Esophagus mucosa (tissue), 1 donor: Measurements from ENCODE around the gene MFAP4. TPM values are rescaled to one million over a fixed set of nuclear protein-coding genes. Genes with fewer than 3 reads are reported as not detected.
A peak's percentile ranks its signal among the peaks of the same experiment; 100 is the strongest.

Source experiments
- ATAC-seq: fragments of 200-7000 bp; cut with Tn5 transposase; one replicate; pipeline ENCODE4 v1.9.1; 2020
- total RNA-seq: library from RNA; stranded (reverse); gene quantifications from one replicate; pipeline ENCODE4 v1.2.4, GENCODE V29; 2023
- donor health status: DM: yes; HTN: yes; CAD: no.

Gene MFAP4
- total RNA-seq, 1 donor from 2014 or later, result 5.2 TPM

DNA sequence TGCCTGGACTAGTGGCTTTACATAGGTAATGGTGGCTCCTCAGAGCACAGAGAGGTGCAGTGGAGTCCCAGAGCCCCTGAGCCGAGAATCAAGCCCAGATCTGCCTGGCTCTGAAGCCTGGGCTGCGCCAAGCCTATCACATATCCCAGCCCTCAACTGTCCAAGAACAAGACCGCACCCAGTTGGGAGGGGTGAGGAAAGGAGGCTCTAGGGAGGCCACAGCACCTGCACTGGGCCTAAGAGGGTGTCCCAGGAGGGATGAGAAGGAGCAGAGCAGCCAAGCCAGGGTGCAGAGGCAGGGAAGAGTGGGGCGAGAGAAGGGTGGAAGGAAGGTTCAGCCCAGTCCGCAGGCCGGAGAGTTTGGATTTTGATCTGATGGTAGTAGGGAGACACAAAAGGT is 23.1 kb upstream of the MFAP4 start:
- ATAC-seq, result peak; percentile 46

DNA sequence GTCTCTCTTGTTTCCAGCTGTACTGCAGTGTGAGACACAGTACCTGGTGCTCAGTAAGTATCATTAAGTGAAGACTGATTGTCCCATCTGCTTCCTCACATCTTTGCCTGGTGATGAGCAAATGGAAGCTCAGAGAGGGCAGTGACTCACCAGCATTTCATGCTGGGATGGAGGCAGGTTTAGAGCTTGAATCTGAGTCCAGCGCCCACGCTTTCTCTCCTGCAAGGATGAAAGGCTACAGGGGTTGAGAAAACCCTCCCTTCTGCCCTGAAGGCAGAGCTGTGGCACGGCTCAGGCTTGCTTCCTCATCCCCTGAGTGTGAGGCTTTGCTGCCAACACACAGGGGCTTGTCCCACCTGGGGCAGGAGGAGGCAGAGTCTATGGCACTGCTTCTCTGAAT is 22.5 kb upstream of the MFAP4 start:
- peak; percentile 21 for ATAC-seq

DNA sequence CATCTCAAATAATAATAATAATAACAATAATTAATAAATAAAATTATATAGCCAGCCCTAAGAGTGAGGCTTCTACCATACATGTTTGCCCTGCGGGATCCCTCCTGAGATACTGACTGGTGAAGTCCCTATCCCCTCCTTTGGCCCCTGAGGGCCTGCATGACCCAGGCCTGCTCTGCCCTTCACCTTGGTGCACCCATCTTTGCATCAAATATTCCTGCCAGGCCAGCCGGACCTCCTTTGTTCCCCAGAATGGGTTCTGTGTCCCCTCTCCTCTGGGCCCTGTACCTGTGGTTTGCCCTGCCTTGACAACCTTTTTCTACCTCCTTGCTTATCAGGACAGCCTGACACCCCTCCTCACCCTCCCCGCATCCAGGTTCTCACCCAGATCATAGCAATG is 22.1 kb upstream of the MFAP4 start:
- no peak for ATAC-seq

DNA sequence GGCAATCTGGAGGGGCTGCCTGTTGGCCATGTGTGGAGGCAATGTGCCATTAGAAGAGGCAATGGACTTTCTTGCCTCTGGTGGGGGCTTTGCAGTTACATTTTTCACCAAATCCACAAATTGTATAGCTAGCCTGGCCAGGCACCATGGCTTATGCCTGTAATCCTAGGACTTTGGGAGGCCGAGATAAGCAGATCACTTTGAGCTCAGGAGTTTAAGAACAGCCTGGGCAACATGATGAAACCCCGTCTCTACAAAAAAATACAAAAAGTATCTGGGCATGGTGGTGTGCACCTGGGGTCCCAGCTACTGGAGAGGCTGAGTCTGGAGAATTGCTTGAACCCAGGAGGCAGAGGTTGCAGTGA is 21.3 kb upstream of the MFAP4 start:
- ATAC-seq, result no peak

DNA sequence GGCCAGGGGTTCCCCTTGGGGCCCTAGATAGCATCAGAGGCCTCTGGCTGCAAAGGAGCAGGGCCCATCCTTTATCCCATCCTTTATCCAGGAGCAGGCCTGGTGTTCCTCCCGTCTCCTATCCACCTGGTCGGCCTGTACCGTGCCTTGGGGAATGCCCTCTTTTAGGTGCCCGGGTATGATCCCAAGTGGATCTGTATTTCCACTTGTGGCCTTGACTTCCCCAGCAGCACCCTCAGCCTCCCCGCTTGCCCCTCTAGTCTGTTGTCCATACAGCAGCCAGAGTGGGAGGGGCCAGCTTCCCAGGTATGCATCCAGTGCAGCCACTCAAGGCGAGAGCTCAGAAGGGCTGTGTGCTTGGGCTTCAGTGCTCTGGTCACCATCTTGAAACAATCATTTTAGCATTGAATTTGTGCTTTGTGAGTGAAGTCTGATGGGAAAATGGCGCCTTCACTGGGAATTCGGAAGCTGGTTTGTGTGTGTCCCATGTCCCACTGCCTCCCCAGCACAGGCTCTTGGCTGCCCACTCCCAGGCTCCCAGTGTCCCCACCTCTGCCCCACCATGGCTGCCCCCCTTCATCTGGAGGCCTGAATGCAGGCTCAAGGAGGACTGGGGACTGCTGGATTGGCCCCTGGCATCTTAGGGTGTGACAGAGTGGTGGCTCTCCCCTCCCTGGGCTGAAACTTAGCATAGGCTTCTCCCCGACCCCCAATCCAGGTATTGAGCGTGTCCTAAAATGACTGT is 20.8 kb upstream of the MFAP4 start:
- ATAC-seq, result no peak

GRCh38 chr17:19405114-19405513 is 18.1 kb upstream of the MFAP4 start:
- ATAC-seq, result no peak

GRCh38 chr17:19404264-19404663 is 17.3 kb upstream of the MFAP4 start:
- no peak for ATAC-seq

GRCh38 chr17:19403021-19403420 is 16.0 kb upstream of the MFAP4 start:
- ATAC-seq, result no peak

- no peak for ATAC-seq
Observed at GRCh38 chr17:19402171-19402570, 15.2 kb upstream of the MFAP4 start.

GRCh38 chr17:19401321-19402010 is 14.5 kb upstream of the MFAP4 start:
- no peak for ATAC-seq

DNA sequence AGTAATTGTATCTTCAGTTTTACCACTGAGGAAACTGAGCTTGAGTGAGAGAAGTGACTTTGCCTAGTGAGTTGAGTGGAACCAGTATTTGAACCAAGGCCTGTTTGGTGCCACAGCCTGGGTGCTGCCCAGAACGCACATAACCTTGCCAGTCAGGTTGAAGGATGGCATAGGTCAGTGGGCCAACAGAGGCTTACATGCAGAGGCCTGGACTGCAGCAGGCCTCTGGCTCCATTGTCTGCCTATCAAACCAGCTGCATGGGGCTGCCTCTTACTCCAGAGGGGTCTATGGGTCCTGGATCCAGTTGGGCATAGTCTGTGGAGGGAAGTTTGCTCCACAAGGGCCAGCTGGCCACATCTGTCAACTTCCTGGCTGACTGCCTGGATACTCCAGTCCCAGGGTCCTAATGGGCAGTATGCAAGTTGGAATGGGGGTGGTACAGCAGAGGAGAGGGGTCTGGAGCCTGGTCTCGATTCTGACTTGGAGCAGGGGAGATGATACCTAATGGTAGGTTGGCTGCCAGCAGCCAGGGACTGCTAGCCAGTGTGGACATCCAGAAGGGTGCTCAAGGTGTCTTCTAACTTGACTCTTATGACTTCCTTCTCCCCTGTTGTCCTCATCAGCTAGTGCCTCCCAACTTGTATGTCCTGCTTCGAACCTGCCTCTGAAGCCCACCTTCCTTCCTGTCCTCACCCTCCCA is 12.9 kb upstream of the MFAP4 start:
- ATAC-seq, result no peak

- peak; percentile 59 for ATAC-seq
Observed at GRCh38 chr17:19398301-19399181, 11.6 kb upstream of the MFAP4 start.

DNA sequence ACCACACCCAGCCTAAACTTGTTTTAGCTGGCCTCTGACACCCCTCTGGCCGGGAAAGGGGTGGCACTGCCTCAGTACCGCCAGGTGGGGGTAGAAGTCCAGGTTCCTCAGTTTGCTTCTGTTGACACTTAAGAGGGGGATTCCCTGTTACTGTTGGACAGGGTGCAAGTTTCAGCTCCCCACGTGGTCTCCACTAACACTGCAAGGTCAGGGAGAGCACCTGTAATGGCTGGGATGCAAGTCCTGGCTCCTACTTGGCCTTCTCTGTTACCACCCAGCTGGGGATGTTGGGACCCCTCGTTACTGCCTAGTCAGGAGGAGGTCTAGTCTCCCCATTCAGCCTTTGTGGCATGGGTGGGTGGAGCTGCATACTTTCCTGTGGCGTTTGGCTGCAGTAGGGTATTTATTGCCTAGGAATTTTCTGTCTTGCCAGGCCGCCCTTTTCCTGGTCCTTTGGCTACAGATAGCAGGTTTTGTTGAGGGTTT is 10.6 kb upstream of the MFAP4 start:
- ATAC-seq, result peak; percentile 85

DNA sequence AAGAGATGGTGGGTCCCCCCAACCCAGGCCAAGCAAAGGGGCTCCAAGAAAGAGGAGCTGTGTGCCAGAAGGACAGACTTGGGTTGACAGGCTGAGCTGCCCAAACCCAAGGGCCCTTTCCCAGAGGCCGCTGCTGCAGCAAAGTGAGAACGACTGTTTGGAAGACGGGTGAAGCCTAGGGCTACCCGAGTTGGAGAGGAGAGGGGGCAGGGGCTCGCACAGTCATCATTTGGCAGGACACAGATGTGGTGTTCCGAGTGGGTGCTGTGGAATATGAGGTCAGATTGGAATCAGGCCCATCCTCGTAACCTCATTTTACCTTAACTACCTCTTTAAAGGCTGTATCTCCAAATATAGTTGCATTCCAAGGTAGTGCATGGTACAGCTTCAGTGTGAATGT is 5.3 kb upstream of the MFAP4 start:
- ATAC-seq, result no peak

DNA sequence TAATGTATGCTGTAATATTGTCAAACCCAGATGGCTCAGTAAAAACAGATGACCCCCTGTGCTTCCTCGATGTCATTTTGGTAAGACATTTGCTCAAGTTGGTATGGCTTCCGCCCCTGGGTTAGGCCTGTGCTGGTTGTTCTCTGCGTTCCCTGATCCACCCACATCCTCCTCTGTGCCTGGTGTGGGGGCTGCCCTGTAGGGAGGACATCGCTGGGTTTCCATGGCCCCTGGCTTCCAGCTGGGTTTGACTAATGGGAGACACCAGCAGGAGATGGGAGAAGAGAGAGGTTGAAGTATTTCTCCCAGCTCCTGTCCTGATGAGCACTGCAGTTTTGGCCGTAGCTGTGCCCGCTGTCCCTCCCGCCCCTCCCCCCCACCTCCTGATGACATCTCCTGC is 4.4 kb upstream of the MFAP4 start:
- ATAC-seq, result no peak

GRCh38 chr17:19390951-19391350 is 4.0 kb upstream of the MFAP4 start:
- no peak for ATAC-seq

DNA sequence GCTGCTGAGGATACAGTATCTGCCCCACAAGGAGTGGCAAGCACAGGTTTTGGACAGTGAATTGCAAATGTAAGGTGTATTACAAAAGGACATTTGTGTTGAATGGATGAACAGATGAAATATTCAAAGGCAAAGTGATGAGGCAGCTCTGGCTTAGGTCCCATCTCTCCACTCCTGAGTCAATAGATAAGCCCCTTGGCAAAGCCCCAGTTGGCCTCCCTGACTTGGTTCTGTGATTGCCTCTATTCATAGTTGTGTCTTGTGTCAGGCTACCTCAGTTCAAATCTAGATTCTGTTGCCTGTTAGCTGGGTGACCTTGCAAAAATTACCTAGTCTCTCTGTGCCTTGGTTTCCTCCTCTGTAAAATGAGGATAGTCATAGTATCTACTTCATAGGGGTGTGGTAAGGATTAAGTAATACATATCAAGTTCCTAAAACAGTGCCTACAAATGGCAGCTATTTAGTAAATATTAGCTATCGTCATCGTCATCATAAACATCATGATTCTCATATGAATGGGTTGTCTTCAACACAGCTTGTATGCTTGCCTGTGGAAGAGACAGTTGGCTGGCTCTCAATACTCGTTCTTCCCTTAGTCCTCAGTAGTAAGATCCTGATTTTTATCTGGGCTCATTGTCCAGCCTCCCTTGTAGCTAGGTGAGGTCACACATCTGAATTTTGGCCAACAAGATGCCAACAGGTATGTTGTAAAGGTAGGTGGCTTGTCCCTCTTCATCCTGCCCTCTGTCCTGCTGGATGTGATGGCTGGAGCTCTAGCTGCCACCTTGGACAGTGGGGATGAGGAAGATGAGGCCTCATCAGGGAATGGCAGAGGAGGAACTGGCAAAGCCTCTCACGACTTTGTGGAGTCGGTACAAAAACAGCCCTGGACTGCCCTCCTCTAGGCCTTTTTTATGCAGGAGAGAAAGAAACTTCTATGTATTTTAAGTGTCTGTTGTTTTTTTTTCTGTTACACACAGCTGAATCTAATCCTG is 2.1 kb upstream of the MFAP4 start:
- ATAC-seq, result no peak

DNA sequence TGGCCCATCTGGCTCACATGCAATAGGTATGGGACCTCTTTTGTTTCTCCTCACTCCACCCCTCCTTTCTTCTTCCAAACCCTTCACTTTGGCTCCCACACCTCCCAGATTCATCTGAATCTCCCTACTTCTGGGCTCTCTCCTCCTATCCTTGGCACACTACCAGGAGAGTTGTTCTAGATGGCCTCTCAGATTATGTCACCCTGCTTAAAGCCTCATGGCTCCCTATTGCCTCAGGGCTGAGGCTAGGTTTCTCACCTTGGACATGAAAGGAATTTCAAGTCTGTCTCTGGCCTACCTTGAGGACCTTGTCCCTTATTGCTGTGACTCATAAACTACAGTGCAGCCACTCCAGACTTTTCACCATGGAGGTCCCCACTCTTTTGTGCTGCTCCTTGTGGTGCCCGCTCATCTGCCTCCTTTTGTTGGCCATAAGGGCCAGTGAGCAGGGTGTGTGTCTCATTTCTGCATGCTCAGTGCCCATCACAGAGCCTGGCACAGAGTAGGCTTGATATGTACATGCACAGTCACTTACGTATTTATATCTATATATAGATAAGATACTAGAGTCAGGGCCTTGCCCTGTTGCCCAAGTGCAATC is 1.0 kb upstream of the MFAP4 start:
- no peak for ATAC-seq

DNA sequence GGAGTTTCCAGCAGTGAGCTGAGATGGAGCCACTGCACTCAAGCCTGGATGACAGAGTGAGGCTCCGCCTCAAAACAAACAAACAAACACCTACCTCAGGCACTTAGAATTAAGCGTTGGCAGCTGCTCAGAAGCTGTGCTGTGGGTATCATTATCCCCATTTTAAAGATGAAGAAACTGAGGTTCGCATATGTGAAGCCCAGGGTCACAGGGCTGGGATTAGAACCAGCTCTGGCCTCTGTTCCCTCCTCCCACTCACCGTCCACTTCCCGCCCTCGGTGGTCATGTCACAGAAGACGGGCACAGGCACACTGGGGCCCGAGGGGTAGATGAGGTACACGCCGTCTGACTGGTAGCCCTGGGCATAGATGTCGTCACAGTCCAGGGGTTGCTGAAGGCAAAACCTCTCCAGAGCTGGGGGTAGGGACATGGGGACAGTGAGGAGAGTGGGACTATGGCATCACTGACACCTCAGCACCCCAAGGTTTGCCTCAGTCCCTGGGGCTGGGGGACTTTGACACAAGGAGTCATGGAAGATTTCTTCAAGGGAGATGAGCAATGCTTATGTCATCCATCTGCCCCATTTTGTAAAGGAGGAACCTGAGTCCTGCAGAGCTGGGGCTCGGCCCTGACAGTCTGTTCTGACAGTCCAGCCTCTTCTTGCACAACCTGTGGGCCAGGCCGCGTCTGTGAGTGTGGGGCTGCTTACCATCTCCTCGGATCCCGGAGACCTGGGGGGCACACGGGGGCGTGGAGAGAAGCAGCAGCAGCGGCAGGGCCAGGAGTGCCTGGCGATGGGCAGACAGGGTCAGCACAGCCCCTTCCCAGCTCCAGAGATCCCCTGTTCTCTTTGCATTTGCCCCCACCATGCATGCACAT is 700 bp downstream of the MFAP4 start:
- ATAC-seq, result peak; percentile 57

- peak; percentile 56 for ATAC-seq
Observed at GRCh38 chr17:19385521-19385983, 1.4 kb downstream of the MFAP4 start.
